Pulmonary artery endothelial cell (primary cell): ENCODE data around the gene TNIP2. TPM values are rescaled to one million over a fixed set of nuclear protein-coding genes. Genes with fewer than 3 reads are reported as not detected.
"Not testable (repeated sequence)": the region's sequence is repeated elsewhere in the genome, so short reads cannot be mapped to it uniquely, and the experiment has no call there.

ENCODE experiments used
- DNase-seq: peaks from one replicate; pipeline ENCODE4 v3.0.0-alpha.2; 2011; ENCODE audit warnings: low read depth, low spot score
- total RNA-seq: library from RNA; depleted of rRNA; stranded (reverse); fragments of >200 nt; gene quantifications from 2 replicates; pipeline ENCODE4 v1.2.3, GENCODE V29; 2014

The TNIP2 gene
- total RNA-seq, 1 donor from 2014 or later: 90.3 TPM

- DNase-seq: no peak
Measured at GRCh38 chr4:2793586-2794485, 37.7 kb upstream of the TNIP2 start.

DNA sequence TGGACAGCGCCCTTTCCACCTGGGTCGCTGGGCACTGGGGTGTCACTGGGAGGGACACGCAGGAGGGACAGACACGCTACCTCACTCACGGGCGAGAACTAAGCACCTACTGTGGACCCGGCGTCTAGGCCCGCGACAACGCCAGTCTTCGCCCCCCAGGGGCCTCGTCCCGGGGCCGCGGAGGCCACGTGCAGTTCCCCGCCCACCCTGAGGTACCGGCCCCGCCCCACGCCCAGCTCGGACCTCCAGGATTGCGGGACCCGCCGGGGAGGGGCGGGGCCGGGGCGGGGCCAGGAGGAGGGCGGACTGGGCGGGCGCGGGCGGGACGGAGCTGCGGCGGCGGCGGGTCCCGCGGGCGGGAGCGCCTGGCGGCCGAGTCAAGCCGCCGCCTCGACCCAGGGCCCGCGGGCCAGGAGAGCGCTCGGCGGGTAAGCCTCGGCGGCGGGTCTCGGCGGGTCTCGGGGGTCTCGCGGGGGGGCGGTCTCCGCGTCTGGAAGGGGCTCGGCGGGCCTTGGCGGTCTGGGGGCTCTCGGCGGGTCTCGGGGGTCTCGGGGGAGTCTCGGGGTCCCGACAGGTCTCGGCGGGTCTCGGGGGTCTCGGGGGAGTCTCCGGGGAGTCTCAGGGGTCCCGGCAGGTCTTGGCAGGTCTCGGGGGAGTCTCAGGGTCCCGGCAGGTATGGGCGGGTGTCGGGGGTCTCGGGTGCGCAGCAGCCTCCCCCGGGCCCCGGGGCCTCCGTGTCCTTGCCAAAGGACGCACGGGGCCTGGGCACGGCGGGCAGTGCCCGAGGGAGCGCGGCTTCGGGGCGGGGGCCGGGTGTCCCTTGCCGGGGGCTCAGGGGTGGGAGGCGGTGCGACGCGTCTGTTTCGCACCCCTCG, 36.8 kb upstream of the TNIP2 start, which contains the start of gene SH3BP2:
TSS of gene SH3BP2 (plus strand) at position 375 of the 875 bp plus-strand sequence. CDS start 27,533 bp downstream, outside the sequence.
- DNase-seq: no peak

- DNase-seq: no peak
Measured at GRCh38 chr4:2792396-2792710, 36.2 kb upstream of the TNIP2 start.

- DNase-seq: no peak
Measured at GRCh38 chr4:2791518-2792395, 35.6 kb upstream of the TNIP2 start.

- no peak for DNase-seq
Measured at GRCh38 chr4:2790583-2791517, 34.7 kb upstream of the TNIP2 start.

- DNase-seq: no peak
Measured at GRCh38 chr4:2789793-2790582, 33.9 kb upstream of the TNIP2 start.

GRCh38 chr4:2789351-2789750, 33.2 kb upstream of the TNIP2 start:
- DNase-seq: no peak

DNA sequence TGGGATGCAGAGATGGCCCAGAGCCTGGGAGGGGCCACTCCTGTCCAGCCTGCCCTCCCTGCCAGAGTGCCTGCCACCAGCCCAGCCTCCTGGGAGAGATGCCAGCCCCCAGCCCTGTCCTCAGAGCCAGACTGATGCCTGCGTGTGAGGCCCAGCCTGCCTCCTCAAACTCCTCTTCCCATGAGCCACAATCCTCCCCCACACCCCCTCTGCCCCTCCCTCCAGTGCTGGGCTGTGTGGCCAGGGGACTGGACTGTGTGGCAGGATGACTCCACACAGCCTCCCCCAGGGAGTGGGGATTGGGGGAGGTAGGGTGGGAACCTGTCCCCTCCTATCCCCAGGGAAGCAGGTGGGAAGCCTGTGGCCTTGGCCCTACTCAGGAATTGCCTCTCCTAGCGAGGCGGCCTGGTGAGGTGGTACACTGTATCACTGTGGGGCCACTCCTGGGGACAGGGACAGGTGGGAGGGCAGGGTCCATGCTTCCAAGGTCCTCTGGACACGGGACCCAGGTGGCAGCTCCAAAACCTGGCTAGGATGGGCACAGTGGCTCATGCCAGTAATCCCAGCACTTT, 32.5 kb upstream of the TNIP2 start:
- DNase-seq: no peak

- no peak for DNase-seq
Measured at GRCh38 chr4:2788101-2788500, 32.0 kb upstream of the TNIP2 start.

GRCh38 chr4:2787230-2788100, 31.3 kb upstream of the TNIP2 start:
- DNase-seq: no peak

DNA sequence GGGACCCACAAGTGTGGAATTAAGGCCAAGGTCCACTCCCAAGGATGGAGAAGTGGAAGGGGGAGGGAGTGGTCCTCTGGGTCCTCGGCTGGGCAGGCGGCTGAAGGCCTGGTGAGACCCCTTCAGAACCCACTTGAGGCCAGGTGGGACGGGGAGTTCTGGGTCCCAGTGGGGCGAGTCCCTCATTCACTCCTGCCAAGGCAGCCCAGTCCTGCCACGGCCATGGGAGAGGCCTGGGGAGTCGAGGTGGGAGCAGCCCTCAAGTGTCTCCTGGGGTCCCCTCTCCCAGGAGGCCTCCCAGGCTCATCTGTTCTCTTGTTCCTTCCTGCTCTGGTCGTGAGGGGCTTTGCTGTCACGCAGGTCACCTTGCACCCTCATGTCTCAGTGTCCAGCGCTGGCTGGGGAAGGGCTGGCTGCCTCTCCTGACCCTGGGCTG, 30.7 kb upstream of the TNIP2 start:
- DNase-seq: no peak

DNA sequence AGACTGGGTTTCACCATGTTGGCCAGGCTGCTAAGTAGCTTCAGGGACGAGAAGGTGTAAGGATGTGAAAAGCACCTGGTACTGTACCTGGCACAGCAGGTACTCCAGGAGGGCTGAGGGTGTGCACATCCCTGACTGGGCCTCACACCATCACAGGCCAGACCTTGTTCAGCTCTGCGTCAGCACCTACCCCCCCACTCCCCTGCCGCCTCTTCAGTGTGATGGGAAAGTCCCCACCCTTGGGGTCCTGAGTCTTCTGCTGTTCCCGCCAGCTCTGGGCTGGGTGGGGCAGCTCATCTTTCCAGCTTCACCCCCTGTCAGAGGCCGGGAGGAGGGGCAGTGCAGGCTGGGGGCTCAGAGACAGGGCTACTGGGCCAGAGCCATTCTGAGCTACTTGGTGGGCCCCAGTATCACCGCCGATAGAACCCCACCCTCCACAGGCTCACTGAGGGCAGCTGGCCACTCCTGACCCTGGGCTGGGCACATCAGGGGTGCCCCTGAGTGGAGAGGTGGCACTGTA, 30.1 kb upstream of the TNIP2 start:
- no peak for DNase-seq

DNA sequence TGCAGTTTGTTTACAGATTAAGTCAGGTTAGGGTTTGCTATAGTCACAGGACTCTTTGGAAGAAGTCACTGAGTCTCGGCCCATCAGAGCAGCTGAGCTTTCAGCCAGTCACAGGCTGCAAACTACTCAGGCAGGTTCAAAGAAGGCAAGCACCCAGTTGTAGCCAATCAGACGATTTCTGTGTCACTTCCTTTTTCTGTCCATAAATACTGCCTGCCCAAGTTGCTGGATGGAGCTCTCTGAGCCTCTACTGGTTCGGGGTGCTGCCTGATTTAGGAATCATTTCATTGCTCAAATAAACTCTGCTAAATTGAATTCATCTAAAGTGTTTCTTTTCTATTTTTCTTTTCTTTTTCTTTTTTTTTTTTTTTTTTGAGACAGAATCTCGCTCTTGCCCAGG, 29.5 kb upstream of the TNIP2 start:
- no peak for DNase-seq

DNA sequence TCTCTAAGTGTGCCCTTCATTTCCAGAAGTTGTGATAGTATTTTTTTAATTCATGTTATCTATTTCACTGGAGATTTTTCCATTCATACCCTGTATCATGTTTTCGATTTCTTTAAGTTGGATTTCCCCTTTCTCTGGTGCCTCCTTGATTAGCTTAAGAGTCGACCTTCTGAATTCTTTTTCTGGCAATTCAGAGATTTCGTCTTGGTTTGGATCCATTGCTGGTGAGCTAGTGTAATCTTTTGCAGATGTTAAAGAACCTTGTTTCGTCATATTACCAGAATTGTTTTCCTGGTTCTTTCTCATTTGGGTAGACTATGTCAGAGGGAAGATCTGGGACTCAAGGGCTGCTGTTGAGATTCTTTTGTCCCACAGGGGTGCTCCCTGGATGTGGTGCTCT, 27.7 kb upstream of the TNIP2 start:
- DNase-seq: no peak

DNA sequence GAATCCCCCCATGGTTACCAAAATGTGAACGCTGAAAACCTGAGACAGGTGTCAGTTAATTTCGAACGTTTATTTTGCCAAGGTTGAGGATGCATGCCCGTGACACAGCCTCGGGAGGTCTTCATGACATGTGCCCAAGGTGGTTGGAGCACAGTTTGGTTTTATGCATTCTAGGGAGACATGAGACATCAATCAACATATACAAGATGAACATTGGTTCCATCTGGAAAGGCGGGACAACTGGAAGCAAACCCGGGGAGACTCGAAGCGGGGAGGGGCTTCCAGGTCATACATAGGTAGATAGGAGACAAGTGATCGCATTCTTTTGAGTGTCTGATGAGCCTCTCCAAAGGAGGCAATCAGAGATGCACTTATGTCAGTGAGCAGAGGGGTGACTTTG, 25.8 kb upstream of the TNIP2 start:
- DNase-seq: no peak

GRCh38 chr4:2780643-2781042, 24.5 kb upstream of the TNIP2 start:
- not testable (repeated sequence) for DNase-seq

DNA sequence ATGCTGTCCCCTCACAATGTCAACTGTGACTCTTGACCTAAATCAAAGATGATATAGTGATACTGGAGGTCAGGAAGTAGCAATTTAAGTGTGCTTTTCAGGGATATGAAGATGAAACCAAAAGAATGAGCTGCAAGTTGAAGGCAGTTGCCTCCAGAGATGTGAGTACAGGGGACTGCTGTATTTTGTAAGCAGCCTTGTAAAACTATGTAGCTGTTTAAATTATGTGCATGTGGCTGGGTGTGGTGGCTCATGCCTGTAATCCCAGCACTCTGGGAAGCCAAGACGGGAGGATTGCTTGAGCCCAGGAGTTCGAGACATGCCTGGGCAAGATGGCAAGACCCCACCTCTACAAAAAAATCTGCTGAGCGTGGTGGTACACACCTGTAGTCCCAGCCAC, 15.1 kb upstream of the TNIP2 start:
- DNase-seq: no peak

GRCh38 chr4:2768921-2769336, 12.8 kb upstream of the TNIP2 start:
- no peak for DNase-seq
